HG02938 (cell line): ENCODE measurements around the gene ATG7.
"Not testable (repeated sequence)": the region's sequence is repeated elsewhere in the genome, so short reads cannot be mapped to it uniquely, and the experiment has no call there.

ENCODE experiments used
- ATAC-seq: cut with Tn5 transposase; IDR thresholded peaks from one replicate; pipeline ENCODE4 v1.9.1; 2021; ENCODE audit warnings: mild to moderate bottlenecking, moderate library complexity; ENCODE audit not compliant: unreplicated experiment

The ATG7 gene

DNA sequence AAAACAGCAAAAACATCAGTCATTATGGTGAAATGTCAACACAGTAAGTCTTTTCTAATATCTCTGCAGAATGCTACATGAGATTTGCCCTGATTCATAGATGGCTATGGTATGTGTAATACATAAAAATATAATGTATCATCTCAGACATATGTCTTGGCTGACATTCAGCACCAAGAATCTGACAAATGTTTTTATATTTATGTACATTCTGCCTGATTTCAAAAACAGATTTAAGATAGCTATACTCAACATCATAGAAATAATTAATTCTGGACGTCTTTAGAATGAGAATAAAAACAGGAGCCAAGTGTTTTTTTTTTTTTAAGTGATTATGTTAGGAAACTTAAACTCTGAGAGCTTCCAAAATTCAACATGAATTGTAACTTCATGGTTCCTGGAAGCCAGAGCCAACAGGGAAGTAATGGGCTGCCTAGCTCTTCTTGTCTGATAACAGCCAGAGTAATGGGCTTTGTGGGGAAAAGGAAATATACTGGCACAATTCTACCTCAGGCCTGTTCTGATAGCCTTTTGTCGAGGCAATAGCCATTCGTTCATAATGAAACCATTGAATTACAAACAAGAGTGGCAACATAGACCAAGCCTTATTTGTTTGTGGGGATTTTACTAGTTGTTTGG lies 187.1 kb downstream of the ATG7 start:
- no peak for ATAC-seq

DNA sequence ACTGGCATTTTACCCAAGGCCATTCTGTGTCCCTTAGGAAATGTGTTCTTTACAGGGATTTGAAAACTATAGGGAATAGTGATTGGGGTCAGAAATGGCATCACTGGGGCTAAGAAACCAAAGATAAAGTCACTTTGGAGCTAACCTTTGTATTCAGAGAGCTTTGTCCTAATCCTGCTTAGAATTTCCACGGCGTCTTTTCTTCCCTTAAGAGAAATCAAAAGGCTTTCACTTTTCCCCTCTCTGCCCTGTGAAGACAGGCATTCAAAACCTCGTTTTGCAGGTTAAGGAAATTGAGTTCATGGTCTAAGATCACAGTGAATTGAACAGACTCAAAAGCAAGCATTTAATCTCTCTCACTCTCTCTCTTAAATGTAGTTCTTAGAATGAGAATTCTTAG lies 189.0 kb downstream of the ATG7 start:
- no peak for ATAC-seq

DNA sequence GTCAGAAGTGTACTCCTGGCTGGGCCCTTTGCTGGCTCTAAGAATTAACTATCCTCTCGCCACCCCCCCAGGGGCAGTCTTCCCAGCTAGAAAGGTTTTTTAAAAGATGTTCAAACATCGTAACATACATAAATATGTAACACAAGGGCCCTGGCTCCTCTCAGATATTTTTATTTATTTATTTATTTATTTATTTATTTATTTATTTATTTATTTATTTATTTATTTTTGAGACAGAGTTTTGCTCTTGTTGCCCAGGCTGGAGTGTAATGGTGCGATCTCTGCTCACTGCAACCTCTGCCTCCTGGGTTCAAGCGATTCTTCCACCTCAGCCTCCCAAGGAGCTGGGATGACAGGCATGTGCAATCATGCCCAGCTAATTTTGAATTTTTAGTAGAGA lies 190.5 kb downstream of the ATG7 start:
- ATAC-seq: not testable (repeated sequence)

DNA sequence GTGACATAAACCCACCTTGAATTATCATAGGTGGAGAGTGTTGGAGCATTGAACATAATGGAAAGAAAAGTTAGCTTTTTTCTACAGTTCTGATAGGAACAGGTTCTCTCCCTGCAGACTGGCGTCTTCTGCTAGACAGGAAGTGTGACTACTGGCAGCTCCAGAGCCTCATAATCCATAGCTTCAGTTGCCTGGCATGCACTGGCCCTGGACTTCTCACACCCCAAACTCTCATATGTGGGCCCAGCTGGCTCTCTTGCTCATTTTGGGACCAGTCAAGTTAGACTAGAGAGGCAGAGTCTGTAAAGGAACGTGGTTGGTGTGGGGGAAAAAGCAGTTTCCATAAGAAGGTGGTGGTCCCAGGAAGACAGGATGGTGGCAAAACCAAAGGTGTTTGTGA lies 191.4 kb downstream of the ATG7 start:
- ATAC-seq: no peak

- ATAC-seq: no peak
Measured at GRCh38 chr3:11464356-11464755, 192.2 kb downstream of the ATG7 start.

- no peak for ATAC-seq
Measured at GRCh38 chr3:11465744-11466616, 193.8 kb downstream of the ATG7 start.

DNA sequence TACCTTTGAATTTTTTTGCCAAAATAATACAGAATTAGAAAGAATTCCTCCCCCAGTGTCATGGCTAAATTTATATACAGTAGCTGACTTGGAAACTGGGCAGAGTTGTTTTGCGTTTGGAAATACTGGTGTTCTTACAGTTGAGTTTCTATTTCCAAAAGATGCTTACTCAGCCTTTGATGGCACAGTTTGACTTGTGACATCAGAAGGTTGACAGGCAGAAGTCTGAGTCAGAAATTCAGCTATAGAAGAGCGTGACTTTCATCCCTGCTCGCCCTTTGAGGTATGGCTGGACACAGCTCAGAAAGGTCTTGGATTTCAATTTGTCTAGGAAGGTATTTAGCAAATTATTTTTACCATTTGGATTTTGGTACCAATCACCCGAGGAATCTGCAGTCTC lies 195.7 kb downstream of the ATG7 start:
- ATAC-seq: no peak

GRCh38 chr3:11470031-11470853 lies 198.0 kb downstream of the ATG7 start:
- ATAC-seq: no peak

DNA sequence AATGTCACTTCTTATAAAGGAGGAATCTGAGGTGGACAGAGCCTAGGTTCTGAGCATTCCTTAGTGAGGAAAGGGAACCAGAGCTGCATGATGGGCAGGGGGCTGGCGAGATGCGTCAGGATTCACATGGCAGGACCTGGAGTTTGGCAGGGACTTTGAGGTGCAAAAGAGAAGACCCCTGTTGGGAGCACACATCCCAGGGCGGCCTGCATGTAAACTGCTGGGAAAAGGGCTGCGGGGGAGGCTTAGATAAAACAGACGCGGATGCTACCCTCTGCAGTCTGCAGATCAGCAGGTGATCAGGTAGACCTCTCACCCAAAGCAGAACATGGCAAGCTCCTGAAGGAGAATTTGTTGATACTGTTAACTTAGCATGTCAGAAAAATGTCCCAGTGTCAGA lies 203.1 kb downstream of the ATG7 start:
- ATAC-seq: no peak

DNA sequence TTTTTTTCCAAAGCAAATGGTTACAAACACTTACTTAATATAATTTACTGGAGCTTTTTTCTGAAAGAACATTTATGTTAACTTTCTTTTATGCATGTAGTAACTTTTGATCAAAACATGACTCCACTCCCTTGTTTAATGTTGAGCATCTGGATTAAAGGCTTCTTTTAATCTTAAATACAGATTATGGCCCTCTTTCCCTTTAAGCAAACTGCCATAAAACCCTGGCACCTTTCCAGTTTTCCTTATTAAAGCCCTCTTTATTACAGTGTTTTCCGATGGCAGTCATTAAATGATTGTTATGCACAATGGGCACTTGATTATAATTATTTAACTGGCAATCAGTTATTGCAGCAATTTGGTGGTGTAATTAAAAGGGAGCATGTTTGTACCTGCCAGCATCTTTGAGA lies 204.5 kb downstream of the ATG7 start:
- ATAC-seq: no peak

GRCh38 chr3:11477407-11477911 lies 205.3 kb downstream of the ATG7 start:
- ATAC-seq: no peak

DNA sequence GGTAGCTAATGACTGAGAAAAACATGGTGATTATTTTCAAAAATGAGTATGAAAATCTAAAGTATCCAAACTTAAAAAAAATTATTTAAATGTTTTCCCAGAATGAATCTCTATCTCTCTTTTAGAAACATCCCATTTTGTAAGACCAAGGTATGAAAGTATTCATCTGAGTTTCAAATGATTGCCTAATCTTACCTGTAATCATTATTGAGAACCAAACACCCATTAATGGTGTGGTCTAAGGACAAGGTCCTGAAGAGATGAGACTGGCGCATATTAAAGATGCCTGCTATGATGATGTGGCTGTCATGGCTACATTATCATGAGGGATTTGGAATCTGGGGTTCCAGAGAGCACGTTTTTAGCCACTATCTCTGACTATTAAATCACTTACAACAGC lies 206.0 kb downstream of the ATG7 start:
- no peak for ATAC-seq

DNA sequence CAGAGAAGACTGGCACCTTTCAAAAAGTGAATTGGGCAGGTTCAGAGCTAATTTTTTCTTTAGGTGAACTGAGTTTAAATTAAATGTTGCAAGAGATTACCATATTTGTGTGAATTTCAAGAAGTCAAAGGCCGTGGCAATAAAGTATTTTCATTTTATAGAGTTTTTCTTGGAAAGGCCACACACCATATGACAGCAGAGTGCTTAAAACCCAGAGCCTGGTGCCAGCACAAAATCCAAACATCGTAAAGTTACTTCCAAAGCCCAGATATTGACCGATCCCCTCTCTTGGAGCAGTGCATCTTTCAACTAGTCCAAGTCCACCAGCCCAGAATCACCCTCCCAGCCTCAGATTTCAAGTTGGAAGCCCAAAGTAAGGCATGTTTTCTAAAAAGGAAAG lies 207.0 kb downstream of the ATG7 start:
- ATAC-seq: no peak

DNA sequence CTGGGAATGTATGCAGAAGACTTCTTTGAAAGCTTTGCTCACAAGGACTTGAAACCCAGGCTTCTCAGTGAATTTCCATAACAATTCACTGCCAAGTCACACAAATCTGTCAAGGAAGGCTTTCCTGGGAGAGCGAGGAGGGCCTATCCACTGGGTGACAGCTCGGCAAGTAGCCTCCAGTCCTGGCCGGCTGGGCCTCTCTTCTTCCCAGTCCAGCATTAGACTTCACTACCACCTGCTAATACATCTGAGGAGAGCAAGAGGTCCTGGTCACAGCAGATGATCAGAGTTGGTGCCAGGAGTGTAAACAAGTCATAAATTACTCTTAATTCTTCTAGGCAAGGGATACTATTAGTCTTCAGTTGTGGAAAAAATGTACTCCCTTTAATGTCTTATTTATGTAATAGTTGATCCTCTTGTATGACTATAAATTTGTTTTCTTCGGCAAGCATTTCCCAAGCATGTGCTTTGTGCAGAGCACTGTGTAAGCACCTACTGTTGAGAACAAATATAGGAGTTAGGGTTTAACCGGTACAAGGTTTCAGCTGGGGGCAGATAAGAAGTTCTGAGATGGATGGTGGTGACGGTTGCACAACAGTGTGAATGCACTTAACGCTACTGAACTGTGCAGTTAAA lies 208.6 kb downstream of the ATG7 start:
- no peak for ATAC-seq

- no peak for ATAC-seq
Measured at GRCh38 chr3:11481556-11481955, 209.4 kb downstream of the ATG7 start.

DNA sequence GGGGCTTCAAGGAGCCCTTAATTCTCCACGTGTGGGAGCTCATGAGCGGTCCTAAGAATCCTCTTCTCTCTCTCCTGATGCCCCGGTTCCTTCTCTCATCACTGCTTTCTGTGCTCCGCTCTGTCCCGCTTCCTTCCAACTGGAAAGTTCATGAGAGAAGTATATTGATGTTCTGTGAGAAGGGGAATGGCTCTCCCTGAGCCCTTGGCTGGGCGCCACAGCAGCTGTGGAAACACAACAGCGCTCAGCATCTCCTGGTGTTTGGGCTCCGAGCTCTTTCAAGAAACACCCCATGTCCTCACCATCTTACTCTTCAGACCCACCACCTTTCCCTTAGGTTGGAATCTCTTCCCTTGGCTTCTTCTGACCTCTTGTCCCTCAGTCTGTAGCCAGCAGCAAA lies 209.8 kb downstream of the ATG7 start:
- ATAC-seq: no peak

GRCh38 chr3:11488356-11488755 lies 216.2 kb downstream of the ATG7 start:
- ATAC-seq: not testable (repeated sequence)

- ATAC-seq: no peak
Measured at GRCh38 chr3:11494131-11494916, 222.1 kb downstream of the ATG7 start.

GRCh38 chr3:11495948-11496557 lies 223.9 kb downstream of the ATG7 start:
- ATAC-seq: no peak

- no peak for ATAC-seq
Measured at GRCh38 chr3:11498177-11498576, 226.0 kb downstream of the ATG7 start.
